OCI-LY3 (cell line): ENCODE measurements around the gene SRRM1.

Source experiments
- CTCF ChIP-seq: fragments of 200-600, 300-600 bp; sonication (generic); IDR thresholded peaks from 2 replicates; pipeline ENCODE4 v1.5.1; 2014; ENCODE audit warnings: antibody characterized with exemption, low read length, low read depth
- EZH2phosphoT487 ChIP-seq: fragments of 200-600 bp; shearing (Covaris generic); IDR thresholded peaks from 2 replicates; pipeline ENCODE4 v1.6.1; 2018; ENCODE audit warnings: antibody characterized with exemption, mixed run types, low read depth

- no peak for TF ChIP-seq CTCF
- no peak for TF ChIP-seq EZH2phosphoT487
These were observed 46.7 kb upstream of the SRRM1 start for GRCh38 chr1:24596401-24596880.
